Measurements from ENCODE around the gene SEH1L. TPM values are rescaled to one million over a fixed set of nuclear protein-coding genes. Genes with fewer than 3 reads are reported as not detected.

The SEH1L gene
- total and polyA plus RNA-seq, 2 donors (not counting 1 experiment from before 2014, with no cell fraction given): 40.6 to 56.0 TPM

DNA sequence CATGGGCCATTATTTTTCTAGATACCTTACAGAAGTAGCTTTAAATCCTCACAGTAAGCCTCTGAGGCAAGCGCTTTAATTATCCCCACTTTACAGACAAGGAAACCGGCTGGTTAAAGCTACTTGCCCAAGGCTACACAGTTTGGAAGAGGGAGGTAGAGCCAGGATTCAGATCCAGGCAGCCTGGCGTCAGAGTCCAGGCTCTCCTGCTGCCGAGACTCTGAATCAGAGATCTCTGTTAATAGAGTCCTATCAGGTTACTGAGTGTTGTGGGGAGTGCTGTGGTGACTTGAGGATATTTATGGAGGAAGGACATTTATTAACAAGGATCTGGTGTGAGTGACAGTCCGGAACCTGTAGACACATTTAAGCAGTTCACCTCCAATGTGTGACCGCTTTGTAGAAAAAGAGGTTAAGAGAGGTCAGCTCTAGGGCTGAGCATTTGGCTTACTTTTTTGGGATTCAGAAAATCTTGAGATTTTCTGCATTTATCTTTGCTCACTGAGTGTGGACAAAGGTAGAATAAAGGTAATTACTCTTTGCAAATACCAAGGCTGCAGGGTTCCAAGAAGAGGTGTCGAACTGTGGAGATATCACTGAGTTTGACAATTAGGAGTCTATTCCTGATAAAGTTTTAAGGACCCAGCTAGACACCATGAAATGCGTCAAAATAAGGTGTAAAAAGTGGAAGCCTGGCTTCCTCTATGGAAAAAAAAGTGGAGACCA lies 41.7 kb downstream of the SEH1L start:
- Histone ChIP-seq H3K27ac (ENCODE audit: insufficient read depth, low read length) (no peak overlapping the region), H3K27me3 (ENCODE audit: control insufficient read depth, insufficient read depth, low read length) (no peaks in the 10 kb centered on the region), H3K4me2 (ENCODE audit: extremely low read depth, insufficient read depth, low read length) (no peak overlapping the region), H3K36me3 (ENCODE audit: control insufficient read depth, insufficient read depth, low read length) (no peaks in the 10 kb centered on the region), H3K4me1 (ENCODE audit: control insufficient read depth, extremely low read depth, insufficient read depth, low read length) (peaks cover 5% of the 10 kb centered on the region), H3K4me3 (replicated peaks in 1 of 4; ENCODE audit: control extremely low read depth in 1 of 4, insufficient read depth in 1 of 4, low read depth in 3 of 4, low read length in 4 of 4) (no peak overlapping the region), H3K9ac (ENCODE audit: insufficient read depth, low read length) (no peak overlapping the region), H2AFZ (ENCODE audit: low read length) (no peak overlapping the region), H3K9me3 (ENCODE audit: control insufficient read depth, insufficient read depth, low read depth, low read length) (no peaks in the 10 kb centered on the region), H3K79me2 (ENCODE audit: control insufficient read depth, insufficient read depth, low read length) (peaks cover 28% of the 10 kb centered on the region), H4K20me1 (ENCODE audit: control insufficient read depth, extremely low read depth, insufficient read depth, low read length) (no peaks in the 10 kb centered on the region)
- TF ChIP-seq EZH2 (IDR thresholded peaks at IDR 0.05; ENCODE audit: low read length, missing control alignments): no peak
- TF ChIP-seq, protein P1, sequence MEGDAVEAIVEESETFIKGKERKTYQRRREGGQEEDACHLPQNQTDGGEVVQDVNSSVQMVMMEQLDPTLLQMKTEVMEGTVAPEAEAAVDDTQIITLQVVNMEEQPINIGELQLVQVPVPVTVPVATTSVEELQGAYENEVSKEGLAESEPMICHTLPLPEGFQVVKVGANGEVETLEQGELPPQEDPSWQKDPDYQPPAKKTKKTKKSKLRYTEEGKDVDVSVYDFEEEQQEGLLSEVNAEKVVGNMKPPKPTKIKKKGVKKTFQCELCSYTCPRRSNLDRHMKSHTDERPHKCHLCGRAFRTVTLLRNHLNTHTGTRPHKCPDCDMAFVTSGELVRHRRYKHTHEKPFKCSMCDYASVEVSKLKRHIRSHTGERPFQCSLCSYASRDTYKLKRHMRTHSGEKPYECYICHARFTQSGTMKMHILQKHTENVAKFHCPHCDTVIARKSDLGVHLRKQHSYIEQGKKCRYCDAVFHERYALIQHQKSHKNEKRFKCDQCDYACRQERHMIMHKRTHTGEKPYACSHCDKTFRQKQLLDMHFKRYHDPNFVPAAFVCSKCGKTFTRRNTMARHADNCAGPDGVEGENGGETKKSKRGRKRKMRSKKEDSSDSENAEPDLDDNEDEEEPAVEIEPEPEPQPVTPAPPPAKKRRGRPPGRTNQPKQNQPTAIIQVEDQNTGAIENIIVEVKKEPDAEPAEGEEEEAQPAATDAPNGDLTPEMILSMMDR (conservative IDR thresholded peaks at IDR 0.05 in 1 of 2, IDR thresholded peaks at IDR 0.05 in 1 of 2; ENCODE audit: low read depth in 1 of 2, low read length in 2 of 2): no peak
- DNase-seq (ENCODE audit: low read depth in 2 of 2): no peak

DNA sequence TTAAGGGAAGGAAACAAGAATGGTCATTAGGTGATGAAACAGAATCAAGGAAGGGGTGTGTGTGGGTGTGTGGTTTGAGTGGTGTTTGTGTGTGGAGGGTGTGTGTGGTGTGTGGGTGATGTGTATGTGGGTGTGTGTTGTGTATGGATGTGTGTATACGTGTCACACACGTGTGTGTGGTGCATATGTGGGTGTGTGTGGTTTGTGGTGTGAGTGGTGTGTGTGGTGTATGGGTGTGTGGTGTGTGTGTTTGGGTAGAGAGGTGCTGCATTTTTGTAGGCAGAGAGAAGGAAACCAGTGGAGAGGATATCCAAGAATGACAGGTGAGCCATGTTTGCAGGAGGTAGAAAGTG lies 42.3 kb downstream of the SEH1L start:
- H3K9ac ChIP-seq (ENCODE audit: insufficient read depth, low read length): no peak overlapping the region
- H3K9me3 ChIP-seq (ENCODE audit: control insufficient read depth, insufficient read depth, low read depth, low read length): no peaks in the 10 kb centered on the region
- no peaks in the 10 kb centered on the region for H4K20me1 ChIP-seq (ENCODE audit: control insufficient read depth, extremely low read depth, insufficient read depth, low read length)
- H3K79me2 ChIP-seq (ENCODE audit: control insufficient read depth, insufficient read depth, low read length): peaks cover 32% of the 10 kb centered on the region
- H3K4me1 ChIP-seq (ENCODE audit: control insufficient read depth, extremely low read depth, insufficient read depth, low read length): peaks cover 5% of the 10 kb centered on the region
- no peak for DNase-seq (ENCODE audit: low read depth in 2 of 2)
- H3K27ac ChIP-seq (ENCODE audit: insufficient read depth, low read length): peak overlapping the region; percentile 80
- H3K4me2 ChIP-seq (ENCODE audit: extremely low read depth, insufficient read depth, low read length): peak overlapping the region; percentile 97
- H2AFZ ChIP-seq (ENCODE audit: low read length): no peak overlapping the region
- no peaks in the 10 kb centered on the region for H3K27me3 ChIP-seq (ENCODE audit: control insufficient read depth, insufficient read depth, low read length)
- H3K36me3 ChIP-seq (ENCODE audit: control insufficient read depth, insufficient read depth, low read length): no peaks in the 10 kb centered on the region
- H3K4me3 ChIP-seq (replicated peaks in 1 of 4; ENCODE audit: control extremely low read depth in 1 of 4, insufficient read depth in 1 of 4, low read depth in 3 of 4, low read length in 4 of 4): peak overlapping the region in 3 of 4 experiments; percentile 76 to 83 (median 81)
- TF ChIP-seq, protein P1 (conservative IDR thresholded peaks at IDR 0.05 in 1 of 2, IDR thresholded peaks at IDR 0.05 in 1 of 2; ENCODE audit: low read depth in 1 of 2, low read length in 2 of 2): no peak
- no peak for TF ChIP-seq EZH2 (IDR thresholded peaks at IDR 0.05; ENCODE audit: low read length, missing control alignments)

DNA sequence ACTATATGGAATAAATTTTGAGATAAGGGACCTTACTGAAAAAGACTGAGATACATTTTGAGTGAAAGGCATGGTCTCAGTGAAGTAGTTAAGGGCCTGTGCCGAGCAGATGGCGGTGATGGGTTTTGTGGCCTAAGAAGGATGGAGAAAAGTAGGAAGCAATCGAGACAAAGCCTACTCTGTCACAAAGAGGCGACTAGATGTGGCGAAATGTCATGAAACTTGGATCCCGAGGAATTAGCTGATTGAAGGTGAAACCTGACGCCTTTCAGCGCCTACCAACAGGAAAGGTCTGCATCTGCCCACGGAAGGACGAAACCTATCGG lies 42.8 kb downstream of the SEH1L start:
- H4K20me1 ChIP-seq (ENCODE audit: control insufficient read depth, extremely low read depth, insufficient read depth, low read length): no peaks in the 10 kb centered on the region
- H3K9ac ChIP-seq (ENCODE audit: insufficient read depth, low read length): peak overlapping the region; percentile 55
- H3K4me3 ChIP-seq (replicated peaks in 1 of 4; ENCODE audit: control extremely low read depth in 1 of 4, insufficient read depth in 1 of 4, low read depth in 3 of 4, low read length in 4 of 4): peak overlapping the region; percentile 76 to 83 (median 82)
- H3K79me2 ChIP-seq (ENCODE audit: control insufficient read depth, insufficient read depth, low read length): peaks cover 37% of the 10 kb centered on the region
- peak overlapping the region; percentile 91 for H2AFZ ChIP-seq (ENCODE audit: low read length)
- H3K27ac ChIP-seq (ENCODE audit: insufficient read depth, low read length): peak overlapping the region; percentile 80
- no peaks in the 10 kb centered on the region for H3K9me3 ChIP-seq (ENCODE audit: control insufficient read depth, insufficient read depth, low read depth, low read length)
- H3K36me3 ChIP-seq (ENCODE audit: control insufficient read depth, insufficient read depth, low read length): no peaks in the 10 kb centered on the region
- peaks cover 5% of the 10 kb centered on the region for H3K4me1 ChIP-seq (ENCODE audit: control insufficient read depth, extremely low read depth, insufficient read depth, low read length)
- no peak for TF ChIP-seq EZH2 (IDR thresholded peaks at IDR 0.05; ENCODE audit: low read length, missing control alignments)
- TF ChIP-seq, protein P1 (conservative IDR thresholded peaks at IDR 0.05 in 1 of 2, IDR thresholded peaks at IDR 0.05 in 1 of 2; ENCODE audit: low read depth in 1 of 2, low read length in 2 of 2): no peak
- DNase-seq (ENCODE audit: low read depth in 2 of 2): no peak
- H3K27me3 ChIP-seq (ENCODE audit: control insufficient read depth, insufficient read depth, low read length): no peaks in the 10 kb centered on the region
- H3K4me2 ChIP-seq (ENCODE audit: extremely low read depth, insufficient read depth, low read length): peak overlapping the region; percentile 97

Measured in fibroblast of lung (primary cell).